ENCODE measurements around the gene SRSF2.
"Not testable (repeated sequence)": the region's sequence is repeated elsewhere in the genome, so short reads cannot be mapped to it uniquely, and the experiment has no call there.

SRSF2 gene

DNA sequence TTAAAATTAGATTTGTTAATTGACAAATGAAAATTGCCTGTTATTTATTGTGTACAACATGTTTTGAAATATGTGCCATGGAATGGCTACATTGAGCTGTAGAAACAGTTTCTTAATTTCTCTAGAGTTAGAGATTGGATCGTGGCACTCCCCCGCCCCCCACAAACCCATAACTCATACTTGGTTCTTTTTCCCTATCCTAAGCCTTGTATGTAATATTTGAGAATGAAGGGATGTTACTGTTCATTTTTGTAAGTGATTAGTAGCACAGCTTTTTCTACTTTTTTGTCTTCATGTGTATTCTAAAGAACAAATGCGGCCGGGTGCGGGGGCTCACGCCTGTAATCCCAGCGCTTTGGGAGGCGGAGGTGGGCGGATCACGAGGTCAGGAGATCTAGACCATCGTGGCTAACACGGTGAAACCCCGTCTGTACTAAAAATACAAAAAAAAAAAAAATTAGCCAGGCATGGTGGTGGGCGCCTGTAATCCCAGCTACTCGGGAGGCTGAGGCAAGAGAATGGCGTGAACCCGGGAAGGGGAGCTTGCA is 2.5 kb upstream of the SRSF2 start:
- DNase-seq (ENCODE audit: low read depth in 2 of 3, low spot score in 1 of 3): not testable (repeated sequence)

DNA sequence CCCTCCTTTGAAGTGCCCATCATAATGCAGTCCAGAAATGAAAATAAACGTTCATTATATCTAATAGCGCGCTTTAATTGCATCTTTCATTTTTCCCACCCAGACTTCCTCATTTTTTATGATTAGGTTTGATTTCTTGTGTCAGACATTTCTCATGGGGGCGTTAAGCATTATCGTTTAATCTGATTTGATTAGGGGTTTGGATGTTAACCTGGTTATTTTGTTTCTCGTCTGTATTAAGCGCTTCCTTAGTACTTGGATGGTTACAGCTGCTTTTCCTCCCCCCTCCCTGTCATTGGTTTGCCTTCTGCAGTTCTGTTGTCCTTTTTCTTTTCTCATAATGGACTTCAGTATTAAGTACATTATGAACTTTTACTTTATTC is 1.3 kb upstream of the SRSF2 start:
- DNase-seq (ENCODE audit: low read depth in 2 of 3, low spot score in 1 of 3): no peak

DNA sequence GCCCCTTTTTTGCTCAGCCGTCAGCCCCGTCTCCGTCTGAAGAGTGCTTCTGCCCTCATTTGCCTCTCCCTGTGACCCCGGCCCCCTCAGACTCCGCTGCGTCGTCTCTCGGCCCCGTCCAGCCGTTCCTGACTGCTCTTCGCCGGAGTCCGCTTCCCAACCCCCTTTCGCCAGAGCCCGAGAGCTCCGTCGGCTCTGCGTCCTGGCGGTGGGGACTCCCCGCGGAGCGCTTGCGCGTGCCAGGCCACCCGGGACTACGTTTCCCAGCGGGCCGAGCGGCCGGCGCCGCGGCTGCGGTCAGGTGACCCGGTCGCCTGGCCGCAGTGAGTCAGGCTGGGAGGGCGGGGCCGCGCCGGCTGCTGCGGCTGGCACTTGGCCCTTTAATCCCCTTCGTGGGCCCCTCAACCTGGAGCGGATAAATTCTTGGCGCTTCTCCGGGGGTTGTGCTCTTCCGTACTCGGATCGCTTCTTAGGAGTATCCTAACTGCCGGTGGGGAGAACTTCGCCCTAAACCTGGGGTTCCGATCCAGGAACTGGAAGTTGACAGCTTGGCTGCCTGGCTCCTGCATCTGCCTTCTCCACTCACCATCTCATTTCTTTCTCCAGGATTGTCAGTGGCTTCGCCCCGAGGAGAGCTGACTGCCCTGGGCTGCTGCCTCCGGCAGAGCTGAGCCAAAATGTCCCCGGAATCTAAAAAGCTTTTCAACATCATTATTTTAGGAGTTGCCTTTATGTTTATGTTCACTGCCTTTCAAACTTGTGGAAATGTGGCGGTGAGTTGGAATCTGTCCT is 741 bp upstream of the SRSF2 start, which contains the start of gene MFSD11:
TSS of gene MFSD11 (plus strand) at position 444 of the 792 bp plus-strand sequence. CDS start at position 678, 234 bp downstream.
- peak; percentile 76 to 91 (median 82) for DNase-seq (ENCODE audit: low read depth in 2 of 3, low spot score in 1 of 3)

DNA sequence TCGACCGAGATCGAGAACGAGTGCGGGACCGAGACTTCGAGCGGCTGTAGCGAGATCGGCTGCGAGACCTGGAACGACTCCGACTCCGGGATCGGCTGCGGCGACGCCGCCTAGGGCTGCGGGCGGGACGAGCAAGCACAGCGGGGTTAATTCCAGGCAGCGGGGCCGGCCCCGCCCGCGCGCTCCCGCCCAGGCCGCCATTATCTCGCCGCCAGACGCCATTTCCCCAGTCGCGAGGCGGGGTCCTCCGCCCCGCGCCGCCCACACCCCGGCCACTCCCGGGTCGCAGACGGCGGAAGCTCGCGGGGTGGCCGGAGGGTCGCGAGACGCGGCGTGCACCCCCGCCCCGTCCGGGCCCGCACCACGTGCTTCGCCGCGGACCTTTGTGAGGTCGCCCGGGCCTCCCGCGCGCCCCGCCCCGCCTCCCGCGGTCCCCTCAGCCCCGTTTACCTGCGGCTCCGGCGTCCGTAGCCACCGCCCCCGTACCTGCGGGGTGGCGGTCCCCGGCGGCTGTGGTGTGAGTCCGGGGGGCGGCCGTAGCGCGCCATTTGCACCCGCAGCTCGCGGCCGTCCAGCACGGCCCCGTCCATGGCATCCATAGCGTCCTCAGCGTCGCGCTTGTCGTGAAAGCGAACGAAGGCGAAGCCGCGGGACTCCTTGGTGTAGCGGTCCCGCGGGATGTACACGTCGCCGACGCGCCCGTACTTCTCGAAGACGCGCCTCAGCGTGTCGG is 616 bp downstream of the SRSF2 start:
- peak in 2 of 3 donors; percentile 47 to 50 for DNase-seq (ENCODE audit: low read depth in 2 of 3, low spot score in 1 of 3)

DNA sequence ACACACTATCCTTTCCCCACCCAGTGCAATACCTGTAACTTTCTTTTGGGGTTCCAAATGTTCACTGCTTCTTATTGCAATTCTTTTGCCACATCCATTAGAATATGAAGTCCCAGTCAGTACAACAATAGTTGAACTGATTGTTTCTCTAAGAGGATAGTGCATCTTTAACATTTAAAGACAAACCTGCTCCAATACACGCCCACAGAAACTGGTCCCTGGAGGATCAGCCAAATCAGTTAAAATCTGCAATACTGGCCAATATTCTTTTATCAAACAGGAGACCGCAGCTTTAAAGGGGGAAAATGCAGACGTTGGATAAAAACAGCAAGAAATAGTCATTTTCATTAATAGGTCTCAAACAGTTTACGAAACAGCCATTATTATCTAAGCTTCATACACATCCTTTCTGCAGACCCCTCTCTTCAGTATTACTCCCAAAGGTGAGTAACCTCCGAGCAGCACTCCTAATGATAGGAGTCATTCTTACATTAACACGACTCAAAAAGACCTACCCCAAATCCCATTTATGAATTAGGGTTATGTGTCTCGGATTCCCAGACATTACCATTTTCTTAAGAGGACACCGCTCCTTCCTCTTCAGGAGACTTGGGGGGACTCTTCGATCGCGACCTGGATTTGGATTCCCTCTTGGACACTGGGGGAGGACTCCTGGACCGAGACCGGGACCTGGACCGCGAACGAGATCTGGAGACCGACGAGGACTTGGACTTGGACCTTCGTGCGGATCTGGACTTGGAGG is 1.4 kb downstream of the SRSF2 start:
- no peak for DNase-seq (ENCODE audit: low read depth in 2 of 3, low spot score in 1 of 3)

DNA sequence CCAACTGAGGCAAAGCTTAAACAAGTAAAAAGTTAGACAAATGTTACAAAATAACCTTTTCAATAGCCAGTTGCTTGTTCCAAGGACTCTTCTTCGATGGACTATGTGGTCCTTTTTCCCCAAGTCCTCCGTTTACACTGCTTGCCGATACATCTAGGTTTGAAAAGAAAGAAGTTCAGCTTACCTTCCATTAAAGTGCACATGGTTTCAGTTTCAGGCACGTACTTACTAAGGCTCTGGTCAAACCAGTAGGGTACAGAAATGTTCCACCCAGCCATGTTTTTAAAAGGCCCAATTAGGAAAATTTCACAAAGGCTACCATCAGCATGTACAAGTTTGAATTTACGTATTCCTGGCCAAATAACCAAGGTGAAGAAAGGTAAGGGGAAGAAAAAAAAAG is 2.1 kb downstream of the SRSF2 start:
- no peak for DNase-seq (ENCODE audit: low read depth in 2 of 3, low spot score in 1 of 3)

DNA sequence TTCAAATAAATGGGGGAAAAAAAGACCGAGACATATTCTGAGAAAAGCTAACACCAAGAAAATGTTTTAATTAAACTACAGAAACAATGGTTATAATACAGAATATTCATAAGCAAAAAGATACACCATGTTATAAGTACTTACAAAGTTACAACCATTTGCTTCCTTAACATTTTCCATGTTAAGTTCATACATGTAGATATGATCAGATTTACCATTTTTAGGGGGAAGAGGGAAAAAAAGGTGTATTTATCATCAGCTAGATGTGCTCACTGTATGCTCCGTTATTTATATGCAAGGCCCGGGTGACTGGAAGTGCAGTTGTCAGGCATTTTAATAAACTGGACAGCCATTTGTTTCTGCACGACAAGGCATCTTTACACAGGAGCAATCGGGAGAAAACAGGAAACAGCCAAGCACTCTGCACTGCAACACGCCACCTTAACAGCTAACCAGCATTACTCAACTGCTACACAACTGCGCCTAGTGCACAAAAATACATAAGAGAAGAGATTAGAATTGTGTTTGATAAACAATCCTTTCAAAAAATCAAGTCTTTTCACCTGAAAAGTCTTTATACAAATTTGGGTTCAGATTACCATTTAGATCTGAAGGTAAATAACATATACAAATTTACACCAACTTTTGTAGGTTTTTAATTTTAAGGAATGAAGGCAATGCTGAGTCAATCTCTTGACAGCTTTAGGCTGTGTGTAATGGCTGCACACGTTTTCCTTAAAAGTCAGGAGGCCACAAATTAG is 2.9 kb downstream of the SRSF2 start:
- DNase-seq (ENCODE audit: low read depth in 2 of 3, low spot score in 1 of 3): no peak

DNA sequence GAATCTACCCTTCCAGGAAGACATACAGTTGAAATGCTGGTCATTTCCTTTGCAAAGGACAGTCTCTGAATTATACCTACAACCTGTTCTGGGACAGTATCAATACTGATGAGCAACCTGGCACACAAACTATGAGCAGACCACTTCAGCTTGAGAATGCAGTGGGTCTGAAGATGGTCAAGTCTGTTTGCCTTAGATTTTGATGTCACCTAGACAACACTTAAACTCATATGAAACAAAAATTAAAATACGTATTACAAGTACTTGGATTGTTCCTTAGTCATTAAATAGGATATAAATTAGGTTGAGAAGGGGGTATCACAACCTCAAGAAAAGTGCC is 3.5 kb downstream of the SRSF2 start:
- no peak for DNase-seq (ENCODE audit: low read depth in 2 of 3, low spot score in 1 of 3)

DNA sequence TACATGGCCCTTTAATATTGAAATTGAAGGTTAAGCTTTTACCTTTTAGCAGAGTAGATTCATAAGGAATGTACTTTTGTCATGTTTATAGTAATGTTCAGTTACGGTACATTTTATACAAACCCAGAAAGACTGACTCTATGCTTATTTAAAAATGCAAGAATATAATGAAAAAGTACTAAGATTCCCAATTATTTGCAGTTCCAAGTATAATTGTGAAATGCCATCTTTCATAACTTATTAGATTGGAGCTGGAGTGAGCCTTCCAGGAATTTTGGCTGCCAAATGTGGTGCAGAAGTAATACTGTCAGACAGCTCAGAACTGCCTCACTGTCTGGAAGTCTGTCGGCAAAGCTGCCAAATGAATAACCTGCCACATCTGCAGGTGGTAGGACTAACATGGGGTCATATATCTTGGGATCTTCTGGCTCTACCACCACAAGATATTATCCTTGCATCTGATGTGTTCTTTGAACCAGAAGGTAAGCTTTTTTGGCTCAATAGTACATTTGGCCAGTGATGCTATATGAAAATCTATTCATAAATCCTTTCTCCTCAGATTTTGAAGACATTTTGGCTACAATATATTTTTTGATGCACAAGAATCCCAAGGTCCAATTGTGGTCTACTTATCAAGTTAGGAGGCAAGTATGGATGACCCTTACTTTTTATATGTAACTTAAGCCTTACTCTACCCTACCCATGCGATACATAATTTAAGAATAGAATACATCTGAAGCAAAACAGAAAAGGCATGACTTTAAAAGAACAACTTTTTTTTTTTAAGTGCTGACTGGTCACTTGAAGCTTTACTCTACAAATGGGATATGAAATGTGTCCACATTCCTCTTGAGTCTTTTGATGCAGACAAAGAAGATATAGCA is 4.2 kb downstream of the SRSF2 start:
- no peak for DNase-seq (ENCODE audit: low read depth in 2 of 3, low spot score in 1 of 3)

DNA sequence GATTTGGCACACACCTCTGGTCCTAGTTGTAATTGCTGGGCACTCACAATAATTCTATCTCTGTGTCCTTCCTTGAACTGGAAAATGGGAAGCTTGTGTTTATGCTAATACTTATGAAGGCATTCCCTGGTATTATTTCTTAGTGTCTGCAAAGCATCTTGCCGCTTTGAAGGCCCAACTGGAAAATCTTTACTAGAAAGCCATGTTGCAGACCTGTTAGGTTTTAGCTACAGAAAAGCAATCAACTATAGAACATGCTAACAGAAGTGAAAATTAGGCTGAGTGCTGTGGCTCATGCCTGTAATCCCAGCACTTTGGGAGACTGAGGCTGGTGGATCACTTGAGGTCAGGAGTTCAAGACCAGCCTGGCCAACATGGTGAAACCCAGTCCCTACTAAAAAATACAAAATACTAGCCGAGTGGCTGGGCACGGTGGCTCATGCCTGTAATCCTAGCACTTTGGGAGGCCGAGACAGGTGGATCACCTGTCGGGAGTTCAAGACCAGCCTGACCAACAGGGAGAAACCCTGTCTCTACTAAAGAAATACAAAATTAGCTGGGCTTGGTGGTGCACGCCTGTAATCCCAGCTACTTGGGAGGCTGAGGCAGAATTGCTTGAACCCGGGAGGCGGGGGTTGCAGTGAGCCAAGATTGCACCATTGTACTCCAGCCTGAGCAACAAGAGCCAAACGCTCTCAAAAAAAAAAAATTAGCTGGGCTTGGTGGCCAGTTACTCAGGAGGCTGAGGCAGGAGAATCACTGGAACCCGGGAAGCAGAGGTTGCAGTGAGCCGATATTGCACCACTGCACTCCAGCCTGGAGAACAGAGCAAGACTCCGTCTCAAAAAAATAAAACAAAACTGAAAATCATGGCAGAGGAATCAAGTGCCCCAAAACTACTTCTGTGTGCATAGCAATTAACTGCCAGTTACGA is 5.1 kb downstream of the SRSF2 start:
- DNase-seq (ENCODE audit: low read depth in 2 of 3, low spot score in 1 of 3): not testable (repeated sequence)

DNA sequence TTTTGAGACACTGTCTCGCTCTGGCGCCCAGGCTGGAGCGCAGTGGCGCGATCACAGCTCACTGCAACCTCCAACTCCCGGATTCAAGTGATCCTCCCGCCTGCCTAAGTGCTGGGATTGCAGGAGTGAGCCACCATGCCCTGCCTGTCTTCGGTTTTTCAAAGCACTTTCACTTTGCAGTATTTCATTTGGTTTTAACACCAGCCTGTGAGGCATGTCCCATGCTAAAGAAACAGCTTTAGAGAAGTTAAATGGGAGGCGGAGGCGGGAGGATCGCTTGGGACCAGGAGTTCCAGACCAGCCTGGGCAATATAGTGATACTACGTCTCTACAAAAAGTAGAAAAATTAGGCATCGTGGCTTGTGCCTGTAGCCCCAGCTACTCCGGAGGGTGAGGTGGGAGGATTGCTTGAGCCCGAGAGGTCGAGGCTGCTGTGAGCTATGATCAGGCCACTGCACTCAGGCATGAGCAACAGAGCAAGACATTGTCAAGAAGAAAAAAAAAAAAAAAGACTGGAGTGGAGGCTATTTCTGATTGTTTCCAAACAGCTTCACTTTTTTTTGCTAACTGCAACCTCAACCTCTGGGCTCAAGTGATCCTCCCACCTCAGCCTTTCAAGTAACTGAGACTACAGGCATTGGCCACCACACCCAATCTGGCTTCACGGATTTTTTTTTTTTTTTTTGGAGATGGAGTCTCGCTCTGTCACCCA is 9.2 kb downstream of the SRSF2 start:
- no peak for DNase-seq (ENCODE audit: low read depth in 2 of 3, low spot score in 1 of 3)

DNA sequence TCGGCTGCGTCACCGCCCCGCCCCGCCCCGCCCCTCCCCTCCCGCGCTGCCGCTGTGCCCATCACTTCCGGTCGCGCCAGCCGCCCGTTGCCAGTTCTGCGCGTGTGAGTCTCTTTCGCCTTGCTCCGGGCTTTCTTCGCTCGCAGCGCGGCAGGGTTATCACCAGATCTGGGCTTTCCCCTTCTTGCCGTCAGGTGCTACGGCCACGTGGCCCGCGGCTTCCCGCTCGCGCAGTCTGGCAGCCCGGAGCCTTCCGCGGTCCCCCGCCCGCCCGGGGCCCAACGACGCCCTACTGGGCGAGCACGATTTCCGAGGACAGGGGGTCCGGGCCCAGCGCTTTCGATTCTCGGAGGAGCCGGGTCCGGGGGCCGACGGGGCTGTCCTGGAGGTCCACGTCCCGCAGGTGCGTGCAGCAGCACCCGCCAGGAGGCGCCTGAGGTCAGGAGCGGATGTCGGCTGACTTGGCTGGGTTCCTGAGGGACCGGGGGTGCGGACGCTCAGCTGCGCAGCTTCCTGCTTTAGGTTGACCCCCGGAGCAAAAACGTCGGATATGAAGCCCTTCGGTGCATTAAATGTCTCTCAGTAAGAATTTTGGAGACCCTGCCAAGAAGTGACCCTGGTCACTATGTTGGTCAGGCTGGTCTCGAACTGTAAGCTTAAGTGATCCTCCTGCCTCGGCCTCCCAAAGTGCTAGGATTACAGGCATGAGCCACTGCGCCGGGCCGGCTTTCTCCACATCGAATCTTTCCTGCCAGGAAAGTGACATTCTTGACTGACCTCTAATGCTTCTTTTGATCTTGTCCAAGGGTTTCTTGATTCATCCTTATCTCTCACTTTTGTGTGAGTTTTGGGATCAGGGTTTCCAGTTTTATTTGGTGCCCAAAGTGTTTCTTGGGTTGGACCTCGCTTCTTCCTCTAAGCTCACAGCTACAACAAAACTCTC is 10.1 kb downstream of the SRSF2 start, which contains the start of gene METTL23:
TSS of gene METTL23 (plus strand) at position 64 of the 943 bp plus-strand sequence. CDS start 2,872 bp downstream, outside the sequence.
- DNase-seq (ENCODE audit: low read depth in 2 of 3, low spot score in 1 of 3): peak; percentile 59 to 73 (median 67)

DNA sequence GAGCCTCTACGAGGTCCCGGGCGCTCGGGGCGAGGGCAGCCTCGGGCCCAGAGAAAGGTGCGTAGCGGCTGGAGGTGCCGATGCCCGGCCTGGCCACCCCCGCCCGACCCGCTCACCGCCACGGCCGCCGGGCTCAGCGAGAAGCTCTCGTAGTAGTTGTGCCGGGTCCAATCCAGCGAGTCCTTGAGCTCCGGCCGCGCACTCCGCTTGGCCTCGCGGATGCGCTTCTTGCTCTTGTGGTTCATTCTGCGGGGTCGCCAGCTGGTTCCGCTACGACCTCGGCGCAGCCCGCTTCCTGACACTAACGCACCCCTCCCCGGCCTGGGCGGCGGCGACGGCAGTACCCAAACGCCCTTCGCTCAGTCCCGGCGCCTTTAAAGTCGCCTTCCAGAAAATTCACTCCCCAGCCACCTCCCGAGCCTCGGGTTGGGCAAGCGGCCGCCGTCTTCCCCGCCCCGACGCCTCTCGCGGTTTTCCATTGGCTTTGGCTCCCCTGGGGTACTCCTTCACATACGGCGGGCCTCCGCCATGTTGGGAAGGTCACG is 10.8 kb downstream of the SRSF2 start, which contains the start of gene JMJD6:
TSS of gene JMJD6 (minus strand) at position 376 of the 545 bp plus-strand sequence. CDS start at position 245, 131 bp downstream.
- DNase-seq (ENCODE audit: low read depth in 2 of 3, low spot score in 1 of 3): peak; percentile 90 to 94 (median 93)

DNA sequence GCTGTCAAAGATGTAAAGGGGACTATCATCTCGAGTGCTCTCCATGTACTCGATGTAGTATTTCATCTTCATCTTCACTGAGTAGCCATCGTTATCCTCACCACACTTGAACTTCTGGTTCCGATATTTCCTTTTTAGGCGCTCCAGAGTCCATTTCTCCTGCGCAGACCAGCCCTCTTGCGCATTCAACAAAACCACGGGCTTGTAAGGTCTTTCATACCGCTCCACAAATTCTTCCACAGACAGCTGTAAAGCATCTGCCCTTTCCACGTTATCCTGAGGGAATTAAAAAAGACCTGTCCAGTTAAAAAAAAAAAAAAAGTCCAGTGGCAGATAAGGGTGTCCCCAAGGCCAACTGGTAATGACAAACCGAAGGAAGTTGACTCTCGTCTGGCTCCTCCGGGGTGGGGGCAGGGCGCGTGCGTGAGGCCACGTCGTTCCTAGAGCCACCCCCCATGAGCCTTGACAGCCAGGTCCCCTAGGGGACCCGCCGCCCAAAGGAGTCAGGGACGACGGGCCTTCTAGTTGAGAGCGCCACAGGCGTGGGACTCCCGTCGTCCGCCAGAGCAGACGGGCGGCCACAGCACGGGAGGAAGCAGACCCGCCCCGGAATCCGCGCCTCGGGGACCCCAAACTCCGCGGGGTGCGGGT is 11.4 kb downstream of the SRSF2 start:
- peak; percentile 53 to 71 (median 66) for DNase-seq (ENCODE audit: low read depth in 2 of 3, low spot score in 1 of 3)

DNA sequence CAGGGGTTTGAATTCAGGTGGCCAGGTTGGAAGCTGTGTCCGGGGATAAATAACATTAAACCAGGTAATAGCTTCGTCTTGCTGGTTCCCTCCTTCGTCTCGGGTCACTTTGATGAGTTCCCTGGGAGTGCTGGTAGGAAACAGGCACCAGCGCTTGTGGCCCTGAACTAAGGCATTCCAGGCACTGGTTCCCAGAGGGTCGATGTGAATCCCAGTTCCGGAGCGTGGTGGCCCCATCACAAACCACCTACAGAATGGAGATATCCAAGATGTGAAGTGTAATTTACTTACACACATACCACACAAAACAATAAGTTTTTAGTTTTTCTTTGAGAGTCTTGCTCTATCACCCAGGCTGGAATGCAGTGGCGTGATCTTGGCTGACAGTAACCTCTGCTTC is 13.3 kb downstream of the SRSF2 start:
- DNase-seq (ENCODE audit: low read depth in 2 of 3, low spot score in 1 of 3): no peak

DNA sequence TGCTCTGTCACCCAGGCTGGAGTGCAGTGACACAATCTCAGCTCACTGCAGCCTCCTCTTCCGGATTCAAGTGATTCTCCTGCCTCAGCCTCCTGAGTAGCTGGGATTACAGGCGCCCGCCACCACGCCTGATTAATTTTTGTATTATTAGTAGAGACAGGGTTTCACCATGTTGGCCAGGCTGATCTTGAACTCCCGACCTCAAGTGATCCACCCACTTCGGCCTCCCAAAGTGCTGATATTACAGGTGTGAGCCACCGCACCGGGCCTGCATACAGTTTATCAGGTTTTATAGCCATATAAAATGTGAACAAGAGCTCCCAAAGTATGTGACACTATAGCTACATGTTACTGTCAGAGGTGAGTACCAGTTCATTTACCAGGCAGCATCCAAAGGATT is 14.2 kb downstream of the SRSF2 start:
- not testable (repeated sequence) for DNase-seq (ENCODE audit: low read depth in 2 of 3, low spot score in 1 of 3)
